Neural cell (in vitro differentiated cells): ENCODE results near the gene LSM10. TPM values are rescaled to one million over a fixed set of nuclear protein-coding genes. Genes with fewer than 3 reads are reported as not detected.
A peak's percentile ranks its signal among the peaks of the same experiment; 100 is the strongest.

Experiments
- H2AFZ ChIP-seq: fragments of 200-600, 300-800 bp; sonication (generic), shearing (Covaris generic); 2 replicates; pipeline ENCODE4 v1.6.0; 2014; ENCODE audit warnings: low read depth, mild to moderate bottlenecking, antibody characterized with exemption, low read length, moderate library complexity
- H3F3A ChIP-seq: fragments of 200-600 bp; shearing (Covaris generic); 2 replicates; pipeline ENCODE4 v1.6.1; 2016; ENCODE audit warnings: mild to moderate bottlenecking, moderate library complexity, mixed read lengths, antibody characterized with exemption, low read length; ENCODE audit not compliant: insufficient read depth, poor library complexity, severe bottlenecking
- H3K27ac ChIP-seq: fragments of 200-600, 300-800 bp; sonication (generic), shearing (Covaris generic); 2 replicates; pipeline ENCODE4 v1.5.1; 2014; ENCODE audit warnings: mild to moderate bottlenecking, low read length, moderate library complexity
- H3K27me3 ChIP-seq: fragments of 300-800, 200-600 bp; sonication (generic), shearing (Covaris generic); 2 replicates; pipeline ENCODE4 v1.6.0; 2014; ENCODE audit warnings: mild to moderate bottlenecking, low read depth, low read length, moderate library complexity; ENCODE audit not compliant: insufficient read depth
- H3K36me3 ChIP-seq: fragments of 300-800, 200-600 bp; sonication (generic), shearing (Covaris generic); 2 replicates; pipeline ENCODE4 v1.5.1; 2014; ENCODE audit warnings: mild to moderate bottlenecking, antibody characterized with exemption, low read length, moderate library complexity; ENCODE audit not compliant: insufficient read depth
- H3K4me2 ChIP-seq: fragments of 300-800, 200-600 bp; sonication (generic), shearing (Covaris generic); 2 replicates; pipeline ENCODE4 v1.6.0; 2014; ENCODE audit warnings: mild to moderate bottlenecking, low read length
- H3K4me3 ChIP-seq: fragments of 300-800, 200-600 bp; sonication (generic), shearing (Covaris generic); 2 replicates; pipeline ENCODE4 v1.5.1; 2014; ENCODE audit warnings: mild to moderate bottlenecking, low read length, moderate library complexity
- H3K79me2 ChIP-seq: fragments of 200-600 bp; shearing (Covaris generic); replicated peaks from 2 replicates; pipeline ENCODE4 v1.6.0; 2014; ENCODE audit warnings: mild to moderate bottlenecking, low read length, moderate library complexity; ENCODE audit not compliant: insufficient read depth
- H3K9ac ChIP-seq: fragments of 300-800, 200-600 bp; sonication (generic), shearing (Covaris generic); 2 replicates; pipeline ENCODE4 v1.6.1; 2016; ENCODE audit warnings: mild to moderate bottlenecking, low read length, mixed read lengths
- H3K9me2 ChIP-seq: fragments of 200-600 bp; shearing (Covaris generic); 2 replicates; pipeline ENCODE4 v1.6.1; 2016; ENCODE audit warnings: mild to moderate bottlenecking, low read length, mixed read lengths; ENCODE audit not compliant: insufficient read depth
- H3K9me3 ChIP-seq: fragments of 200-600, 300-800 bp; sonication (generic), shearing (Covaris generic); 2 replicates; pipeline ENCODE4 v1.6.1; 2016; ENCODE audit warnings: mild to moderate bottlenecking, mixed run types, low read length, moderate library complexity, mixed read lengths
- H4K20me1 ChIP-seq: fragments of 200-600 bp; shearing (Covaris generic); 2 replicates; pipeline ENCODE4 v1.6.1; 2016; ENCODE audit warnings: mild to moderate bottlenecking, mixed run types; ENCODE audit not compliant: insufficient read depth
- CTCF ChIP-seq: fragments of 450-650 bp; IDR thresholded peaks from 2 replicates; pipeline ENCODE4 v1.5.1; 2014; ENCODE audit warnings: antibody characterized with exemption, mild to moderate bottlenecking, moderate library complexity; ENCODE audit not compliant: poor library complexity, severe bottlenecking
- EP300 ChIP-seq: fragments of 450-650 bp; conservative IDR thresholded peaks from 2 replicates; pipeline ENCODE4 v1.6.1; 2014; ENCODE audit warnings: antibody characterized with exemption, mild to moderate bottlenecking, moderate library complexity; ENCODE audit not compliant: poor library complexity, severe bottlenecking
- EZH2 ChIP-seq: fragments of 200-600, 300-800 bp; shearing (Covaris generic), sonication (generic); IDR thresholded peaks from 2 replicates; pipeline ENCODE4 v1.6.1; 2014; ENCODE audit warnings: antibody characterized with exemption, low read length, borderline replicate concordance, mild to moderate bottlenecking; ENCODE audit not compliant: insufficient read depth, poor library complexity, severe bottlenecking
- MXI1 ChIP-seq: fragments of 450-650 bp; conservative IDR thresholded peaks from 2 replicates; pipeline ENCODE4 v1.6.1; 2014; ENCODE audit warnings: antibody characterized with exemption, mild to moderate bottlenecking; ENCODE audit not compliant: poor library complexity, severe bottlenecking
- POLR2AphosphoS5 ChIP-seq: IDR thresholded peaks from 2 replicates; pipeline ENCODE4 v1.6.1; 2012
- RAD21 ChIP-seq: fragments of 450-650 bp; conservative IDR thresholded peaks from 2 replicates; pipeline ENCODE4 v1.6.1; 2014; ENCODE audit warnings: antibody characterized with exemption, mild to moderate bottlenecking, moderate library complexity
- REST ChIP-seq: IDR thresholded peaks from 2 replicates; pipeline ENCODE4 v1.6.1; 2012; ENCODE audit warnings: borderline replicate concordance
- SMC3 ChIP-seq: fragments of 450-650 bp; conservative IDR thresholded peaks from 2 replicates; pipeline ENCODE4 v1.6.1; 2014; ENCODE audit warnings: antibody characterized with exemption, mild to moderate bottlenecking, moderate library complexity; ENCODE audit not compliant: poor library complexity
- TAF1 ChIP-seq: IDR thresholded peaks from 2 replicates; pipeline ENCODE4 v1.6.1; 2012; ENCODE audit warnings: low read depth
- polyA plus RNA-seq: library from polyadenylated mRNA; depleted of rRNA; stranded (reverse); fragments of >200 nt; gene quantifications from 2 replicates; pipeline ENCODE4 v1.2.3, GENCODE V29; 2014

The LSM10 gene
- polyA plus RNA-seq, 1 donor from 2014 or later: 1.3 TPM

GRCh38 chr1:36387141-36387949 is 10.4 kb downstream of the LSM10 start:
- Histone ChIP-seq H3K9ac (peak overlapping the region; percentile 63), H4K20me1 (no peaks in the 10 kb centered on the region), H2AFZ (no peak overlapping the region), H3K27me3 (no peaks in the 10 kb centered on the region), H3K27ac (peak overlapping the region; percentile 67), H3F3A (peaks cover 6% of the 10 kb centered on the region), H3K4me2 (peak overlapping the region; percentile 90), H3K79me2 (peaks cover 15% of the 10 kb centered on the region), H3K9me2 (no peaks in the 10 kb centered on the region), H3K36me3 (no peaks in the 10 kb centered on the region), H3K4me3 (peak overlapping the region; percentile 67), H3K9me3 (no peaks in the 10 kb centered on the region)
- TF ChIP-seq REST: peak; percentile 63
- no peak for TF ChIP-seq SMC3
- TF ChIP-seq EP300: peak; percentile 100
- TF ChIP-seq POLR2AphosphoS5: peak; percentile 100
- no peak for TF ChIP-seq RAD21
- TF ChIP-seq TAF1: peak; percentile 11
- no peak for TF ChIP-seq EZH2
- peak; percentile 36 for TF ChIP-seq MXI1
- peak; percentile 19 for TF ChIP-seq CTCF

GRCh38 chr1:36386265-36387140 is 11.2 kb downstream of the LSM10 start:
- Histone ChIP-seq H3K9ac (peak overlapping the region; percentile 63), H3K9me2 (no peaks in the 10 kb centered on the region), H3K27me3 (no peaks in the 10 kb centered on the region), H3F3A (peaks cover 6% of the 10 kb centered on the region), H3K79me2 (peaks cover 21% of the 10 kb centered on the region), H3K4me3 (peak overlapping the region; percentile 67), H3K27ac (peak overlapping the region; percentile 67), H3K9me3 (no peaks in the 10 kb centered on the region), H3K4me2 (peak overlapping the region; percentile 81), H4K20me1 (no peaks in the 10 kb centered on the region), H3K36me3 (no peaks in the 10 kb centered on the region), H2AFZ (peak overlapping the region; percentile 81)
- TF ChIP-seq SMC3 (no peak), POLR2AphosphoS5 (peak; percentile 0), EP300 (no peak), CTCF (no peak), REST (peak; percentile 59), EZH2 (no peak), MXI1 (no peak), RAD21 (no peak)
